ENCODE data around the gene SLC26A1. TPM values are rescaled to one million over a fixed set of nuclear protein-coding genes. Genes with fewer than 3 reads are reported as not detected.
"Not testable (repeated sequence)": the region's sequence is repeated elsewhere in the genome, so short reads cannot be mapped to it uniquely, and the experiment has no call there.

The SLC26A1 gene
- polyA plus RNA-seq, 1 donor = 5.2 TPM

DNA sequence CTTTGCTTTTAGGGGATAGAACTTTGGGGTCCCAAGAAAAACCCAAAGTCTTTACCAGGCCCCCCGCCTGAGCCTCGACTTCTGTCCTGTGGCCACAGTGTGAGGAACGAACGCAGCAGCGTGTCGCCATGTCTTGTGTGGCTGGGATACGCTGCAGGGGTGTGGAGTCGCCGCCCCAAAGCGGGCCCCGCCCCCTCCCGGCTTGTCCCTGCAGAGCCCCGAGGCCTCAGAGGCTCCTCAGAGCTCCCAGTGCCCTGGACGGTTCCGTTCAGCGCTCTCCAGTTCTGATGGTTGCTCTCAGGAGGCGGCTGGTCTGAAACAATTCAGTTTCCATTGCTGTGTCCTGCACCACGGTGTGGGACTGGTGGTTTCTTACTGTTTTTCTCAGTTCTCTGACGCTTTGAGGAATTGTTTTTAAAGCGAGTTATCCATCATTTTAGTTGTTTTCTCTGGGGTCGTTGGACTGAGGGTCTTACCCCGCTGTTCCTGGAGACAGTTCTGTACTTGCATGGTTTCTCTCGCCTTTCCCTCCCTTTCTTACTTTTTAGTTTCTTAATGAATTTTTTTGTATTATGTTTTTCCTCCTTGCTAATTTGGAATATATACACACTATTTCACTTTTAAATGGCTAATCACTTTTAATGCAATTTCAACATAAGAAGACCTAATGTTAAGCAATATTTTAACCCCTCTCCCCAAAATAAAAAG lies 7.9 kb downstream of the SLC26A1 start:
- no peak for DNase-seq (ENCODE audit: low read depth)

DNA sequence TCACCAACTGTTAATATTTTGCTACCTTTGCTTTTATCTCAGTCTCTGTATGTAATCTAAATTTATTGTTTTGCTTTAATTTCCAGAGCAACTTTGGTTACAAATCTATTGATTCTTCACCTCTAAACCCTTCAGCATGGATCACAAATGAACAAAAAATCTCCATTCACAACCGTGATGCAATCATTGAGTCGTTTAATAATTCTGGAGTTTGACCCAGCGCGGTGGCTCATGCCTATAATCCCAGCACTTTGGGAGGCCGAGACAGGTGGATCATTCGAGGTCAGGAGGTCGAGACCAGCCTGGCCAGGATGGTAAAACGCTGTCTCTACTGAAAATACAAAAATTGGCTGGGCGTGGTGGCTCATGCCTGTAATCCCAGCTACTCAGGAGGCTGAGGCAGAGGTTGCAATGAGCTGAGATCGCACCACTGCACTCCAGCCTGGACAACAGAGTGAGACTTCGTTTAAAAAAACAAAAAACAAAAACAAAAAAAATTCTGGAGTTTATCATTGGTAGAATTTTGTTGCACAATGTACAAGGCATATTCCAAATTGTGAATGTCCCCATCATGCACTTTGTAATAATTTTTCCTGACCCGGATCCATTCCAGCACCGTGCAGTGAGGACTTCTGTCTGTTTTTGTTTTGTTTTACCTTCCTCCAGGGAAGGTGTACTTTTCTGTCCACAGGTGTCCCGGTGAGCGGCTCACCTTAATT lies 8.7 kb downstream of the SLC26A1 start:
- DNase-seq (ENCODE audit: low read depth) = no peak

DNA sequence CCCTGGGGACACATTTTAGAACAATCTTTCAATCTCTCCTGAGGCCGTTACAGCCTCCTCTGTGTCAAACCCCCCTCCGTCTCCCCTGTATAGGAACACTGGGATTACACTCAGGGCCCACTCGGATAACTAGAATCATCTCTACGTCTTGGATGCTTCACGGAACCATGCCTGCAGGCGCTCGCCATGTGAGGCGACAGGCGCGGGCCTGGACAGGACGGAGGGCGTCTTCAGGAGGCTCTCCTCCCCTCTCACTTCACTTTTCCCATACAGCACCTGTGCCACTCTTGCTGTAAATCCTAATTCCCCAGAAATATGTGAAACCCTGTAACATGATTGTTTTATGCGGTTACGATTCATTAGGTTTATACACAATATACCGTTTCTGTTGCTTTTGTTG lies 10.4 kb downstream of the SLC26A1 start:
- DNase-seq (ENCODE audit: low read depth) = no peak

DNA sequence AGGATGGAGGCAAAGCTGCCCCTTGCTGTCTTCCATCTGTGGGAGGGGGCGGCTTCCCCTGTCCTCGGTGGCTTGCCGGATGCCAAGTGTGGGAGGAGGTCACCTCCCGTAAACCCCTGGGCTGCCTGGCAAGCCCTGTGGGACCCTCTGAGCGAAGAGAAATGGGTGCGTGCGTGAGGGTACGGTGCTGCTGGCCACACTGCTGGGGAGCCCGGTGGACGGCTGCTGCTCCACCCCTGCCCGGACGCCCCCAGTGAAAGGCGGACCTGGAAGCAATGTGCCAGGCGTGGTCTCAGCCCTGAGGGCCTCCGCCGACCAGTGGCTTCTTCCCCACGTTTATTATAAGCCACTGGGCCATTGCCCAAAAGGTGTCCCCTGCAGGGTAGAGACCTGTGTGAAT lies 10.9 kb downstream of the SLC26A1 start:
- no peak for DNase-seq (ENCODE audit: low read depth)

DNA sequence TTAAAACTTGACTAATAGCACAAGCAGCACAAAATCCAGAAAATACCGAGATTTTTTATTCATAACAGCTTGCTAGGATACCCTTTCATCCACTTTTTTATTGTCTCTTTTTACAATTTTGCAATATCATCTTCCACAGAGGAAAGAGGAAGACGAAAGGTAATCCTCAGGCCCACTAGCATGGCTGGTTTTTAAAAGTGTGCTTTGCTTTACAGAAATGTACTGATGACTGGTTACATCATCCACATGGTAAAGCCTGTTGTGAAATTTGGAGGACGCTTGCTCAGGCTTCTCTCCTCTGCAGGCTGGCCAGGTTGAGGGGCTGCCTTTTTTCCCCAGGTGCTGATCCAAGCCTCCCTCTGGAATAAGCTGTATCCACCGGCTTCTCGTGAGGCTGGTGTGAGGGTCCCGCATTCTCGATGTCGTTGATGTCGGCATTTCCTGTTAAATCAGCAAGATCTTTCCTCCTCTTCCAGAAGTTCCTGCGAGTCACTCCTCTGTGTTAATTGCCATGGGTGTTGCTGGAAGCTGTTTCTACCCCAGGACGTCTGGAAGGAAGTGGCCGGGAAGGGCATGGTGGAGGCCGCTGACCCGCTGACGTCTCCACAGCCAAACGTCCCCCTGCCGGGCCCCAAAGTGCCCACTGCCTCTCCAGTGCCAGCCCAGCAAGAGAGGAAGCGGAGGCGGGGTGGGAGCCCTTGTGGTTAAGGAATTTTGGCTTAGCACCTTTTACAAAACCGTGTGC lies 14.1 kb downstream of the SLC26A1 start:
- DNase-seq (ENCODE audit: low read depth) = no peak

DNA sequence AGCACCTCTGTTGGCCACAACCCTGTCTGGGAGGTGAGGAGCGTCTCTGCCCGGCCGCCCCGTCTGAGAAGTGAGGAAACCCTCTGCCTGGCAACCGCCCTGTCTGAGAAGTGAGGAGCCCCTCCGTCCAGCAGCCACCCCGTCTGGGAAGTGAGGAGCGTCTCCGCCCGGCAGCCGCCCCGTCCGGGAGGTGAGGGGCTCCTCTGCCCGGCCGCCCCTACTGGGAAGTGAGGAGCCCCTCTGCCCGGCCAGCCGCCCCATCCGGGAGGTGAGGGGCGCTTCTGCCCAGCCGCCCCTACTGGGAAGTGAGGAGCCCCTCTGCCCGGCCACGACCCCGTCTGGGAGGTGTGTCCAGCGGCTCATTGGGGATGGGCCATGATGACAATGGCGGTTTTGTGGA lies 17.2 kb downstream of the SLC26A1 start:
- DNase-seq (ENCODE audit: low read depth) = not testable (repeated sequence)

DNA sequence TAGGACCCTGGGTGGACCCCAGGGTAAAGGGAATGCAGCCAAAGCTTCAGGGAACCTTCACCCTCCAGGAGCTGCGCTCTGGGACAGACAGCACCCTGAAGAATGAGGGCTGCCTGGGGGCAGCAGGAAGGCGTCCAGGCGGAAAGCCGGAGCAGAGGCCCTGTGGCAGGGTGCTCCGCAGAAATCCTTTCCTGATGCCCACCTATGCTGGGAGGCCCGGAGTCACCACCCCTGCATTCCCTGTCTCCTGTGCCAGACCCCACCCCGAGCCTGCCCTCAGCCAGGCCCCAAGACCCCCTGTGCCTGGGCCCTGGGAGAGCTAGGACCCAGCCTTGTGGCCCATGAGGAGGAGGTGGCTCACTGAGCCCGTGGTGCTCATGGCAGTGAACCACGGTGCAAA lies 18.5 kb downstream of the SLC26A1 start:
- DNase-seq (ENCODE audit: low read depth) = no peak

DNA sequence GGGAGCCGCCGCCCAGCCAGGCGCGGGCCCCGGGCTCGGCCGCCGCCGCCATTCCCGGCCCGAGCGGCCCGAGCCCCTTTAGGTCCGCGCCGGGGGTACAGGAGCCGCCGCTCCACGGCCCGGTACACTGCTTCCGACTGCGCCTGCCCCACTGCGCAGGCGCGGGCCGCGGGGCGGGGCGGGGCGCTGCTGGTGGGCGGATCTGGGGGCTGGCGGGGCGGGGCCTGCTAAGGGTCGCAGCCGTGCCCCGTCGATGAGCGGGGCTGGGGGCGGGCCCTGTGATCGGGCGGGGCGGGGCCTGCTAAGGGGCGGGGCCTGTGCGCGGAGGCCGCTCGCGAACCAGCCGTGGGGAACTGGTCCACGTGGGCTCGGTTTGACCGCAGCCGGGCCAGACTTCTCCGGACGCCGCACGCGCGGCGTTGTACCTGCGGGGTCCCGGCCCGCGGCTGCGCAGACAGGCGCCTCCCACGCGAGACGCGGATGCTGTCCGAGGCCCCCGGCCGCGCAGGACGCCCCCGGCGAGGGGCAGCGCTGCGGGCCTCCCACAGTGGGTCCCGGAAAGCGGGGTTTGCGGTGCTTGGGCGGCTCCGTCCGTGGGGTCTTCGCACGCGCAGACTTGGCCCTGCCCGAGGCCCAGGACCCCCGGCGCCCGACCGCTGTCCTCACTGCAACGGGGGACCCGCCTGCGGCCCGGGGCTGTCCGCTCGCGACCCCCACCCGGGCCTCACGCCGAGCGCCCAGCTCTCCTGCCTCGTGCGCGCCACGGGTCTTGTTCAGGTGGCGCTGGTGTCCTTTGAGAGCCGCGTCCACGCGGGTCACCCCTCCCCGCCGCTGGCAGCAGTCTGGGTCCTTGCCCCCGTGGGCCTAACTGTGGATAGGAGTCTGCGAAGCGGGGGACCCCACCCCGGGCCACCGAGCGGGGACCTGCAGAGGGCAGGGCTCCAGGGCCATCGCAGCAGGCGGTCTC lies 19.5 kb downstream of the SLC26A1 start, which contains the start of gene DGKQ:
DGKQ (minus strand) TSS at position 139 of the 967 bp plus-strand sequence; CDS start at position 52, 87 bp downstream.
- DNase-seq (ENCODE audit: low read depth) = peak; percentile 17

DNA sequence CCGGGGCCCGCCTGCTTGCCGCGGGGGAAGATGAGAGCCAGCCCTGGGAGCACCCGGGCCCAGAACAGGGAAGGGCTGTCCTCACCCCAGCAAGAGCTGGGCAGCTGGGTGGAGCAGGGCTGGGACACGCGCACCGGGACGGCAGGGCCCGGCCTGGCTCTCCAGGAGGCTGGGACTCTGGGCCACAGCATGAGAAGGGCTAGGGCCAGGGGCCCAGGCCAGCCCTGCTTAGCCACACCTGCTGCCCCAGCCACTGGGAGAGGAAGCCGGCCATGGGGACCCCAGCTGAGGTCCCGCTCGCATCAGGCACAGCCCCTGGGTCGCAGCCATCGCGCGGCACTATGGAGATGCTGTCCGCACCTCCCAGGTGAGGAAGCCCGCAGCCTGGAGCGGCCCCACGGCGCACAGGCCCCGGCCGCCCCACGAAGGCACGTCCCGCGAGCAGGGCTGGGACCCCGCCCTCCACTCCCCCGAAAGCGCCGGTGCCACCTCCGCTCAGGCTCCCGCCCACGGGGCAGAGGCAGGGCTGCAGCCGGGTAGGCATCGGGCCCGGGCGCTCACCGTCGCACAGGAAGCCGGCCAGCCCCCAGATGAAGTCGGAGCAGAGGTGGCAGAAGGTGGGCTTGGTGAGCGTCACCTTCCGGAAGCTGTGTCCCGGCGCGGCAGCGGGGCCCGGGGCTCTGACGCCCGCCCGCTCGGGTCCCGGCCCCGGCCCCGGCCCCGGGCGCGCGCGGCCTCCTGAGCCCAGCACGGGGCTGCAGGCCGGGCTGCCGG lies 20.4 kb downstream of the SLC26A1 start:
- no peak for DNase-seq (ENCODE audit: low read depth)

DNA sequence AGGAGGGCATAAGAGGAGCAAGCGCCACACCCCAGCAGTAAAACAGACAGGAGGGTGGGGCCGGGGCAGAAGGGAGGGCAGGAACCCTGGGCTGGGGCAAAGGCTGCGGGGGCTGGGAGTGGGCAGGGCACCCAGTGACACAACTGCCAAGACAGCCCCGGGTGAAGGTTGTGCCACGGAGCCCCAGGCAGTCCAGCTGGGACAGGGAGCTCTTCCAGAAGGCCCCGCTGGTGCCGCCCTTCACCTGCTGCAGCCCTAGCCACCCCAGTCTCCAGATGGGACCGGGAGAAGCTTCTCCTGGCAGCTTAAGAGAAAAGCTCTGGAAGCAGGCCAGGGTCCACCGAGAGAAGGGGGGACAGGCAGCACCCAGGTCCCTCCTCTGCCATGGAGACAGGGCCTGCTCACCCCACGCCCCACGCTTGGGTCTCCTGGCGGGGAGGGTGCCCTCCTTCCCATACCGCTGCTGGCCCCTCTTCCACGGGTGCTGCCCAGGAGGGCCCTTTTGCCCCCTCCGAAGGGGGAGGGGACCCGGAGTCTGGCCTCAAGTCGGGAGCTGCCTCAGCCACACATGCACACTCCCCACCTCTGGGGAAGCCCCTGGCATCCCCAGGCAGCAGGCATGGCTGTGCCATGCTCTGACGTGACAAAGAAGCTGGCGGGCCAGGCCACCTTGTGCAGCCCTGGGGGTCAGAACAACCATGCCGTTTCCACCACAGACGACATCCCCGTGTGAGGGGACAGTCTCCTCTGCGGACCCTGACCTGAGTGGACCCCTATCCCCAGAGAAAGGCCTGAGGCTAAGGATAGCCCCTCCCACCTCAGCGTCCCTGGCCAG lies 21.3 kb downstream of the SLC26A1 start:
- DNase-seq (ENCODE audit: low read depth) = no peak

DNA sequence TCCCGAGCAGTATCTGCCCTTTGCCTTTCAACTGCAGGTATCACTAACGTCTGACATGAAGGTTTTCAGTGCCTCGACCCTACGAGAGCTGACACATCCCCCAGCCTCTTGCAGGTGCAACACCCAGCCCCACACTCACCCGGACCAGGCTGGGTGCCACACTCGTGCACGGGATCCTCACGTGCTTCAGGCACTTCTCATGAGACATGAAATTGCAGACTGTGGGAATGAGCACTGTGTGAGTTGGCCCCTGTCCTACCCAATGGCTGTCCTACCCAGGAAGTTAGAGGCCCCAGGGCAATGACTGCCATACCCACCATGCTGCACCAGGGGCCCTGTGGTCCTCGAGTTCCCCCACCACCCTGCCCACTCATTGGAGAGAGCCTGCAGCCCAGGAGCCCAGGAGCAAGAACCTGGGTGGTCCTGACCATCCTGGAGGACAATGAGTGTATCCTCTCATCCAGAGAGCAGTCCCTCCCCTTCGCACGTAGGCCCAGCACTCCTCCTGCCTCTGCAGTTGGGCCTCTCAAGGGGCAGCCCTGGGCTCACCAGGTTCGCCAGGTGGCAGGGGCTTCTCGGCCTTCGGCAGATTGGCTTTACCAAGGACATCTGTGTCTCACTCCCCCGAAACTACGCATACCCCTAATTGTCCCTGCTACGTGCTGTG lies 22.2 kb downstream of the SLC26A1 start:
- DNase-seq (ENCODE audit: low read depth) = no peak

DNA sequence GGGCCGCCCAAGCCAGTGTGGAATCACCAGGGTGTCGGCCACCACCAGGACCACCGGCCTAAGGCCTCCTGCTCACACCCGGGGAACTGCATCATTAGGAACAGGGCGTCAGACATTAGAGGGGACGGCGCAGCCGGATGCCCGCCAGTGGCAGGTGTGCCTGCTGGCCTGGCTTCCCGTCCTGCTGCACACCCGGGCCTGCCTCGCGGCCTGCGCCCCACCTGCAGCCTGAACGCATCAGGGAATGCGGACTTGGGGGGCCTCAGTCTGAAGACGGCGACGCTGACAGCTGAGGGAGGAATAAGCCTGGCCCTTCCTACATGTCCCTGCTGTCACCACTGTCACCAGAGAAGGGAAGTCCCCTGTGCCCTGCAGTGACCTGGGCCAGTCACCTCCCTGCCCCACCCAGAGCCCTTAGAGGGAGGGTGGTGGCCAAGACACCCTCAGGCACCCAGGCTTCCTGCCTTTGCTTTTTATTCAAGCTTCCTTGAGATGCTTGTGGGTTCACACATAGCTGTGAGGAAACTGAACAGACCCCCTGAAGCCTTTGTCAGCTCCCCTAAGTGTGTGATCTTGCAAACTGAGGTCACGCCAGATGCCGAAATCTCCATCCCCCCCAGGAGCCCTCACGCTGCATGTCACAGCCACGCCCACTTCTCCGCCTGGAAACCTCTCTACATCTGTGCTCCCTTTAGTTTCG lies 23.0 kb downstream of the SLC26A1 start:
- no peak for DNase-seq (ENCODE audit: low read depth)

DNA sequence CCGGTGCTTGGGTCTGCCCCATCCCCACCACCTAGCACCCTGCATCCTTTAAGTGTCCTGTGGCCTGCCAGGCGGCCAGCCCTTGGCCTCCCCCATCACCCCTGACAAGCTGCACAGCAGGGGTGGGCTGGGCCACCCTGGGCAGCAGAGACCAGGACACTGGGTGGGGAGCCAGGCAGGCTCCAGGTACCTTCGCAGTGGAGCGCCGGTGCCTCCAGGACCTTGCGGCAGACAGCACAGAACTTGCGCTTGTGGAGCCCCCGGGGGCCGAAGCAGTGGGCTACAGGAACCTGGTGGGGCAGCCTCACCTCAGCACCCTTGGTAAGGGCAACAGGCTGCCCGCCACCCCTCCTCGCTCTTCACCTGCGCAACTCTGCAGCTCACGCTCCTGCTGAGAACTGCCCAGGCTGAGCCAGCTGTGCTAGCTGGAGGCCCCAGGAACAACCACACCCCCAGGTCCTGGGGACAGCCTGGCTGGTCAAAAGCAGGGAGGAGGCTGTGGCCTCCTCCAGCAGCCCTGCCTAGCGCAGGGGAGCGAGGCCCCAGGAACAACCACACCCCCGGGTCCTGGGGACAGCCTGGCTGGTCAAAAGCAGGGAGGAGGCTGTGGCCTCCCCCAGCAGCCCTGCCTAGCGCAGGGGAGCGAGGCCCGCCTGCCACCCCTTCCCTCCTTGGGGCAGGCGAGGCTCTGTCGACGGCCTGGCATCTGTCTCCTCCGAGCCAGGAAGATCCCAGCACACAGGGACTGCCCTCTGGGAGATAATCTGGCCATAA lies 24.4 kb downstream of the SLC26A1 start:
- DNase-seq (ENCODE audit: low read depth) = no peak

DNA sequence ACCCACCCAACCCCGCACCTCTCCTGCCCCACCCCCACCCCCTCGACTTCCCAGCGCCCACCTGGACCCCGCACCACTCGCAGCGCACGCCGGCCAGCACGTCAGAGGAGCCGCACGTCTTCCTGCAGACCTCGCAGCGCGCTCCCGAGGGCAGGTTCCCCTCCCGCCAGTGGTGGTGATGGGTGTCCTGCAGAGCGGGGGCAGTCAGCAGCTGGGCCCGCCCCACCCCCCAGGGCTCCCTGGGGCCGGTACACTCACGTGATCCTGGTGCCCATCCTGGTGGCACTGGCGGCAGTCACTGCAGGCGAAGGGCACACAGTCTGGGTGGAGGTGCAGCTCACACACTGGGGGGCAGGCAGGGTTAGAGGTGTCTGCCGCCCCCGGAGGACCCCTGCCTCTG lies 25.0 kb downstream of the SLC26A1 start:
- no peak for DNase-seq (ENCODE audit: low read depth)

DNA sequence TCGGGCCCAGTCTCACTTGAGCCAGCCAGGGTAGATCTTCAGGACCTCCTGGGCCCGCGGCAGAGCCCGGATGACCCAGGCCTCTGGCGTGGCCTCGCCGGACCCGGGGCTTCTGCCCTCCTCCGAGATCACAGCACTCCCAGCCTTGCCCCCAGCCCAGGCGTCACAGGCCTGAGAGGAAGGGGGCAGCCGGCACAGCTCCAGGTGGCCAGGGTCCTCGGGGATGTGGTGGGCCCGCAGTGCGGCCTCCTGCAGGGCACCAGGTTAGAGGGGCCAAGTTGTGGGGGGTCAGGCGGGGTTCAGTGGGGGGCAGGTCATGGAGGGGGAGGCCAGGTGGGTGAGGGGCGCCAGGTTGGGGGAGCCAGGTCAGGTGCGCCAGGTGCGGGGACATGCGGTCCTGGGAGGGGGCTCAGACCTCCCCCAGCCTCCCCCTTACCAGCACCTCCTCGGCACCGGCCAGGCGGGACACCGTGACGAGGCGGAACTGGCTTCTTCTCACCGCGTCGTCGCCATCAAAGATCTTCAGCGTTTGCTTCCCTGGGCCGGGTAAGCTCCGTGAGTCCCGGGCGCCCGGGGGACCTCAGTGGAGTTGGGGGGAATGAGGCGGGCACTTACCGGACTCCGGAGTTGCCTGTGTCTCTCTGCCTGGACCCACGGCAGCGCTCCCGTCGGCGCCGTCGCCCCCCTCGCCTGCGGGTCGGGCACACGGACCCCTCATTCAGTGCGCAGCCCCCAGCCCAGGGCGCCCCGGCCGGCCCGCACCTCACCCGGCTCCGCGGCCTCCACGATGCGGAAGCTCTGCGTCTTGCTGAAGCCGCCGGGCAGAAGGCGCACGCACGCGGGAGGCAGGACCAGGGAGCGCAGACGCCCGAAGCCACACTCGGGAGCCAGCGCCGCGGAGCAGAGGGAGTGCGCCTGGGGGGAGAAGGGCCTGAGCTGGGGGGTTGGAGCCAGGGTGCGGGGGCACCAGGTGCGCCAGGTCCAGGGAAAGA lies 25.8 kb downstream of the SLC26A1 start:
- DNase-seq (ENCODE audit: low read depth) = no peak

All from forelimb muscle (tissue), 1 donor.